Measurements from ENCODE around the gene SLC26A4. TPM values are rescaled to one million over a fixed set of nuclear protein-coding genes. Genes with fewer than 3 reads are reported as not detected.

Gene SLC26A4
- total RNA-seq, 1 experiment from 2014 or later: 0.33 TPM

DNA sequence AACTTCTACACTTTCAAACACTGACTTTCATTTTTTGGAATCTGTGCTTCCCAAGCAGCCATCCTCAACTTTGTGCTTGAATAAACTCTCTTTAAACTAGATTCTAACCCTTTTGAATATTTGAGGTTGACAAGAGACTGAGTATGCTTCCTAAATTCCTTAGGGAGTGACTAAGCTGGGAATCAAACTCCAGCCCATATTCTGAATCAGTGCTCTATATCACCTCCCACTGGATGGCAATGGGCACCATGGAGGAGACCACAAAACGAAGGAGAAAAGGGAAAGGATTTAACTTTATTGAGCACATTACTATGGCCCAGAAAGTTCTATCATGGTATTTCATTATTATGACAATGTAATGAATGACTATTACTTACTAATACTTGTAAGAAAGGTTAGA, 17.2 kb upstream of the SLC26A4 start:
- no peaks in the 10 kb centered on the region for H3K27me3 ChIP-seq (ENCODE audit: insufficient read depth, low read length)
- no peak overlapping the region for H3K14ac ChIP-seq (ENCODE audit: insufficient read depth, low read length)
- H2BK120ac ChIP-seq (ENCODE audit: low read depth, low read length, poor library complexity, severe bottlenecking): no peak overlapping the region
- H2BK15ac ChIP-seq (ENCODE audit: low read depth, low read length): no peak overlapping the region
- no peak overlapping the region for H3K27ac ChIP-seq (ENCODE audit: insufficient read length, low read depth, low read length)
- WGBS (ENCODE audit: extremely low coverage, insufficient read length, low lambda C conversion rate): no CpG with 5 or more reads among the region's 1 CpG
- H2AK5ac ChIP-seq (ENCODE audit: insufficient read length, low read length): no peak overlapping the region
- no peak overlapping the region for H2BK12ac ChIP-seq (ENCODE audit: insufficient read length, low read depth, low read length)
- no peaks in the 10 kb centered on the region for H4K20me1 ChIP-seq (ENCODE audit: control insufficient read depth, insufficient read depth, insufficient read length)
- no peak for DNase-seq
- H3K4ac ChIP-seq (ENCODE audit: low read depth, low read length): no peak overlapping the region
- peaks cover 9% of the 10 kb centered on the region for H3K27me3 Mint-ChIP-seq (ENCODE audit: low read depth)
- H3K23me2 ChIP-seq (ENCODE audit: insufficient read length, low read depth, low read length, poor library complexity, severe bottlenecking): no peaks in the 10 kb centered on the region
- H3K9me3 ChIP-seq (ENCODE audit: control insufficient read depth, low read depth, low read length): no peaks in the 10 kb centered on the region
- H3K79me2 ChIP-seq (ENCODE audit: insufficient read depth, low read length): no peaks in the 10 kb centered on the region
- no peak overlapping the region for H3K56ac ChIP-seq (ENCODE audit: insufficient read length, low read depth, low read length)
- H3K79me1 ChIP-seq (ENCODE audit: insufficient read depth, low read depth, low read length, poor library complexity, severe bottlenecking): no peaks in the 10 kb centered on the region
- peaks cover 0 to 3% of the 10 kb centered on the region in 2 experiments; a peak in 3 of 4 replicates for H3K4me1 Mint-ChIP-seq
- TF ChIP-seq, protein P1, sequence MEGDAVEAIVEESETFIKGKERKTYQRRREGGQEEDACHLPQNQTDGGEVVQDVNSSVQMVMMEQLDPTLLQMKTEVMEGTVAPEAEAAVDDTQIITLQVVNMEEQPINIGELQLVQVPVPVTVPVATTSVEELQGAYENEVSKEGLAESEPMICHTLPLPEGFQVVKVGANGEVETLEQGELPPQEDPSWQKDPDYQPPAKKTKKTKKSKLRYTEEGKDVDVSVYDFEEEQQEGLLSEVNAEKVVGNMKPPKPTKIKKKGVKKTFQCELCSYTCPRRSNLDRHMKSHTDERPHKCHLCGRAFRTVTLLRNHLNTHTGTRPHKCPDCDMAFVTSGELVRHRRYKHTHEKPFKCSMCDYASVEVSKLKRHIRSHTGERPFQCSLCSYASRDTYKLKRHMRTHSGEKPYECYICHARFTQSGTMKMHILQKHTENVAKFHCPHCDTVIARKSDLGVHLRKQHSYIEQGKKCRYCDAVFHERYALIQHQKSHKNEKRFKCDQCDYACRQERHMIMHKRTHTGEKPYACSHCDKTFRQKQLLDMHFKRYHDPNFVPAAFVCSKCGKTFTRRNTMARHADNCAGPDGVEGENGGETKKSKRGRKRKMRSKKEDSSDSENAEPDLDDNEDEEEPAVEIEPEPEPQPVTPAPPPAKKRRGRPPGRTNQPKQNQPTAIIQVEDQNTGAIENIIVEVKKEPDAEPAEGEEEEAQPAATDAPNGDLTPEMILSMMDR (conservative IDR thresholded peaks at IDR 0.05): peak; percentile 44; the same call in 2 of the 3 replicates
- no peaks in the 10 kb centered on the region for H3K36me3 Mint-ChIP-seq (ENCODE audit: insufficient read depth in 1 of 3, low read depth in 3 of 3)
- H3K9ac ChIP-seq (ENCODE audit: extremely low read depth, insufficient read length, low read length): no peak overlapping the region
- no peak overlapping the region for H2AFZ ChIP-seq (ENCODE audit: low read length)
- H4K5ac ChIP-seq (ENCODE audit: insufficient read length, low read depth, low read length): no peak overlapping the region
- no peak overlapping the region for H4K8ac ChIP-seq (replicated peaks; ENCODE audit: insufficient read length, low read depth, low read length)
- H2BK20ac ChIP-seq (ENCODE audit: low read depth, low read length, poor library complexity, severe bottlenecking): no peak overlapping the region
- no peak overlapping the region for H3K23ac ChIP-seq (ENCODE audit: insufficient read length, low read depth, low read length)
- peaks cover 4% of the 10 kb centered on the region in 2 experiments; a peak in 3 of 5 replicates for H3K9me3 Mint-ChIP-seq
- H3K4me2 ChIP-seq (ENCODE audit: insufficient read depth, insufficient read length, low read length): no peak overlapping the region
- H4K91ac ChIP-seq (ENCODE audit: insufficient read length, low read depth, low read length): no peak overlapping the region
- H3T11ph ChIP-seq (ENCODE audit: low read length): no peak overlapping the region
- H3K27ac Mint-ChIP-seq: no peak overlapping the region
- H3K4me3 Mint-ChIP-seq: no peak overlapping the region
- H2BK5ac ChIP-seq (ENCODE audit: insufficient read length, low read length): no peak overlapping the region
- no peak overlapping the region for H3K18ac ChIP-seq (ENCODE audit: insufficient read length, low read depth, low read length)
- H3K4me1 ChIP-seq (ENCODE audit: insufficient read depth, low read length): no peaks in the 10 kb centered on the region

Data from H9 (cell line).